ENCODE data around the gene SPTA1.
"Not testable (repeated sequence)": the region's sequence is repeated elsewhere in the genome, so short reads cannot be mapped to it uniquely, and the experiment has no call there.

The SPTA1 gene

DNA sequence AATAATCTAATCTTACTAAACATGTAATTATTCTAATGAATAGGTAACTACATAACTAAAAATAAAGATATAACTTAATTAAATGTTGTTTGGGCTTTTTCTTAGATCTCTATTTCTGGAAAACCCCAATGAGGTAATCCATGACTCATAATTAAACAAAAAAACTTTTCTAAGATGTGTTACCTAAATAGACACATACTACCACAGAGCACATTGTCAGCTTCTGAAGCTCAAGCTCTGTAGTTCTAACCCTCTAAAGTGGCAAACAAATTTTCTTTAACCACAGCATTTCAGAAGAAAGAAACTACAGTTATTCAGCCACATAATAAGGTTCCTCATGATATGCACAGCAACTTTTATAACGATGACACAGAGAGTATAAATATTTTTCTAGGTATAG, 29.8 kb upstream of the SPTA1 start:
- Histone ChIP-seq H3K4me2 (no peak overlapping the region), H3K4me1 (no peaks in the 10 kb centered on the region), H3K4me3 (no peak overlapping the region), H3K27ac (no peak overlapping the region), H3K9me3 (no peaks in the 10 kb centered on the region), H3K9ac (no peak overlapping the region), H4K20me1 (no peaks in the 10 kb centered on the region), H3K36me3 (no peaks in the 10 kb centered on the region), H3K27me3 (no peaks in the 10 kb centered on the region)
- TF ChIP-seq Cebpa-rat (IDR thresholded peaks at IDR 0.05): no peak

DNA sequence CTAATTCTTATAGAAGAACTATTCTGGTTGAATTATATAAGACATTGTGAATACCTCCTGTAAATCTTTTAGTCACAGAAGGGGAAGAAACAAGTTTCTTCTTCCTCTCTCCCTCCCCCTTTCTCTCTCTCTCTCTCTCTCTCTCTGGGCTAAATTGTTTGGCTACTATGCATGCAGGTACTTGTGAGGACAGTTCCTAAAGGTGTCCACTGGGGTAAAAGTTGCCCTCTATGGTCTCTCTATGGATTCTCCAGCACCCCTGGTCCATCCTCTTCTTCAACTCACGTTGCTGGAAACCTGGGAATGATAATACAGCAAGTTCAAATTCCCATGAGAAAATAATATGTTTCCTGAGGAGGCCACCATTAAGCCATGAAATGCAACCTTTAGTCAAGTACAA, 28.2 kb upstream of the SPTA1 start:
- no peak for TF ChIP-seq Cebpa-rat (IDR thresholded peaks at IDR 0.05)
- Histone ChIP-seq H4K20me1 (no peaks in the 10 kb centered on the region), H3K9ac (no peak overlapping the region), H3K4me2 (no peak overlapping the region), H3K4me1 (no peaks in the 10 kb centered on the region), H3K36me3 (no peaks in the 10 kb centered on the region), H3K9me3 (no peaks in the 10 kb centered on the region), H3K27me3 (no peaks in the 10 kb centered on the region), H3K27ac (no peak overlapping the region), H3K4me3 (no peak overlapping the region)

DNA sequence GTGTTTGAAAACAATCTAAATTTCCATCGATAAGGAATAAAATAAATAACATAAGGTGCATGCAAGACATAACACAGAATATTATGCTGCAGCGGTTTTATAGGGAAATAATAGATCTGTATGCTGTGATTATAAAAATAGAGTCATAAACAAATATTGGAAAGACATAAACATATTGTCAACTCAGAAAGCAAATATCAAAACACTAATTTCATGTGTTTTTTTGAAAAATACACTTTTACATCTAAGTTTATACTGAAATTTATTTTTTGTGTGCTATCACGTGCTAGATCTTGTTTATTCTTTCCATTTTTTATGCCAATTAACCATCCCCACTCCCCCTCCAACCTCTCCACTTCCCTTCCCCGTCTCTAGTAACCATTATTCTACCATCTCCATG, 24.6 kb upstream of the SPTA1 start:
- no peaks in the 10 kb centered on the region for H4K20me1 ChIP-seq
- H3K4me1 ChIP-seq: no peaks in the 10 kb centered on the region
- no peak overlapping the region for H3K4me2 ChIP-seq
- TF ChIP-seq Cebpa-rat (IDR thresholded peaks at IDR 0.05): no peak
- no peaks in the 10 kb centered on the region for H3K36me3 ChIP-seq
- H3K4me3 ChIP-seq: no peak overlapping the region
- H3K9me3 ChIP-seq: no peaks in the 10 kb centered on the region
- H3K27me3 ChIP-seq: no peaks in the 10 kb centered on the region
- H3K9ac ChIP-seq: no peak overlapping the region
- no peak overlapping the region for H3K27ac ChIP-seq

DNA sequence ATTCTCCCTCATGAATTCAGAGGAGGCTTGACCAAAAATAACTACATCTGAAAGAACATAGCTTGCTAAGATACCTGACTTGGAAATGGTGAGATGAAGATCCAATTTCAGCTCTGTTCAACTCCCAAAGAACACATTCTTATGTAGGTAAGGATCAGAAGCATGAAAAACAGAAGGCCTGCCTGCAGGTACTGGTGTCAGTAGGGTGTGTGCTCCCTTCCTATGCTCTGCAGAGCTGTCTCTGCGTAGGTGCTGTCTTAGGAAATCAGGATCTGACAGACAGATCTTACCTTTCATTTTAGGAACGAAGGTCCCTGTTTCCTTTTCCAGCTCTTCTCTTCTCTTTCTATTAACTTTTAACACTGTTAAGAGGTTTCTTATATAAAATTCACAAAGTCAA, 19.6 kb upstream of the SPTA1 start:
- no peak for TF ChIP-seq Cebpa-rat (IDR thresholded peaks at IDR 0.05)

DNA sequence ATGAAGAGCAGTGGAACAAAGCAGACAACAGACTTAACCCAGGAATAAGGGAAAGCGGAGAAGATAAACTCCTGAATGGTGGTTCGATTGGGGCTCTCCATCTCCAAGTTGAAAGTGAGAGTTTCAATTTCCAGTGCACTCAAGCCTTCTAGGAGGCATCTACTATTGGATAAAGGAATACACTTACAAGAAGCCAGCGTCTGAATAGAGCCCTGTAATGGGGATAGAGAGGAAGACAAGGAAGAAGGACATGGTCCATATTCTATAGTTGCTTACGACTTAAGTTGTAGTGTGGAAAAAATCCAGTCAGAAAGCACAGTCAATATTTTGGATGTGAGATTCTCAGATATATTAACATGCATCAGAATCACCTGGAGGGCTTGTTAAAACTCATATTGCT, 14.0 kb upstream of the SPTA1 start, which contains the start of gene OR6K2:
Gene OR6K2, minus strand, starts transcription at position 101 of the 400 bp plus-strand sequence. Its CDS starts 0 bp downstream, at position 101.
- TF ChIP-seq Cebpa-rat (IDR thresholded peaks at IDR 0.05): no peak

More for the DNA sequence above, 19.6 kb upstream of the SPTA1 start:
- Histone ChIP-seq H3K36me3 (no peaks in the 10 kb centered on the region), H3K4me1 (no peaks in the 10 kb centered on the region), H3K27ac (no peak overlapping the region), H3K9me3 (no peaks in the 10 kb centered on the region), H3K27me3 (no peaks in the 10 kb centered on the region), H4K20me1 (no peaks in the 10 kb centered on the region), H3K4me2 (no peak overlapping the region), H3K4me3 (no peak overlapping the region), H3K9ac (no peak overlapping the region)

DNA sequence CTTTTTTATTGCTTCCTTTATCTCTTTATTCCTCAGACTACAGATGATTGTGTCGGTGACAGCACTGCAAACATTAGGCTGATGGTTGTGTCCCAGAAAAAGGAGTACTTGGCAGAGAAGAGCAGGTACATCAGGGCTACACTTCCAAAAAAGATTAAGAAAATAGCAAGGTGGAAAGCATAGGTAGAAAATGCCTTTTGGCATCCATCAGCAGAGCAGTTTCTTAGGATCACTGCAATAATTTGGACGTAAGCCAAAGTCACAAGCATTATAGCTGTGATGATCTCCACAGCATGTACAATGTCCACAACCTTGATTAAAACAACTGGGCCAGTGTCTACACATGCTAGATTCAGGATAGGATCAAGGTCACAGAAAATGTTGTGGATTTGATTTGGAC, 8.1 kb upstream of the SPTA1 start:
- no peak overlapping the region for H3K4me3 ChIP-seq
- no peaks in the 10 kb centered on the region for H3K36me3 ChIP-seq
- no peaks in the 10 kb centered on the region for H3K27me3 ChIP-seq
- no peaks in the 10 kb centered on the region for H3K9me3 ChIP-seq
- H3K4me2 ChIP-seq: no peak overlapping the region
- no peak for TF ChIP-seq Cebpa-rat (IDR thresholded peaks at IDR 0.05)
- H3K4me1 ChIP-seq: no peaks in the 10 kb centered on the region
- no peak overlapping the region for H3K9ac ChIP-seq
- no peak overlapping the region for H3K27ac ChIP-seq
- no peaks in the 10 kb centered on the region for H4K20me1 ChIP-seq

More for the DNA sequence above, 14.0 kb upstream of the SPTA1 start, which contains the start of gene OR6K2:
- Histone ChIP-seq H3K9ac (no peak within 1 kb of the TSS), H3K4me2 (no peak within 1 kb of the TSS), H4K20me1 (no peaks in the 10 kb centered on the region), H3K36me3 (no peaks in the 10 kb centered on the region), H3K4me3 (no peak within 1 kb of the TSS), H3K4me1 (no peaks in the 10 kb centered on the region), H3K9me3 (no peaks in the 10 kb centered on the region), H3K27me3 (no peaks in the 10 kb centered on the region), H3K27ac (no peak within 1 kb of the TSS)

DNA sequence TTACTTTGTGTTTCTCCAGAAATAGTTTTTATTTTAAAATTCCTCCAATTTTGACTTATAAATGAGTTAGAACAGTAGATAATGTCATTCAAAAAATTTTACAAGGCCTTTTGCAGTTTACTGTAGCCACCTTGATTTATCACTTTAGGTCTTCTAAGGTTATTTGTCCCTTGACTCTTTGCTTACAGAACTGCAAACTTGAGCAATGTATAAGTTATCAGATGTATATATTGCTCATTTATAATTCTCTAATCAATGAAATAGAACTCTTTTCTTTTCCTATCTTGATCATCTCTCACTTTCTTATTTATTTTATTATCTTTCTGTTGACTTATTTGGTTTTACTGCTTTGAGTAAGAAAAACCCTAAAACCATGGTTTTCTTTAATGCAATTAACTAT, 5.8 kb upstream of the SPTA1 start:
- H3K9me3 ChIP-seq: no peaks in the 10 kb centered on the region
- H3K4me3 ChIP-seq: no peak overlapping the region
- no peak overlapping the region for H3K4me2 ChIP-seq
- H3K4me1 ChIP-seq: no peaks in the 10 kb centered on the region
- no peak for TF ChIP-seq Cebpa-rat (IDR thresholded peaks at IDR 0.05)
- H3K27me3 ChIP-seq: no peaks in the 10 kb centered on the region
- no peak overlapping the region for H3K9ac ChIP-seq
- no peaks in the 10 kb centered on the region for H4K20me1 ChIP-seq
- H3K36me3 ChIP-seq: no peaks in the 10 kb centered on the region
- no peak overlapping the region for H3K27ac ChIP-seq

DNA sequence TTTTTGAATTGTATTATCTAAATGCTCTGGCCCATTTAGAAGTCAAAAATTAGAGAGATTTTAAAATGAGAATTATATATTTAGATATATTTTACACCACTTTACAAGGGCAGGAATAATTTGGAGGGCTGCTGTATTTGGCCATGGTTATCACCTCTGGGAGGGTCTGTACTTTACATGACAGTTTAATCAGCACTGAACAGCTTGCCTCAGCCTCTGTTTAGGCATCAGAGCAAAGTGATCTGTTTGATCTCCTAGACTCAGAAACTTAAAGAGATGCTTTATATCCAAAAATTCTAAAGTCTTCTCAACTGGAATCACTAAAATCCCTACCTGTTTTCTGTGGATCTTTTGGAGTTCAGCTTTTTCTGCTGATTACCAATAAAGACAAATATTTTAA, 5.4 kb upstream of the SPTA1 start:
- Histone ChIP-seq H3K9me3 (no peaks in the 10 kb centered on the region), H3K4me2 (no peak overlapping the region), H3K4me1 (no peaks in the 10 kb centered on the region), H4K20me1 (no peaks in the 10 kb centered on the region), H3K27me3 (no peaks in the 10 kb centered on the region), H3K27ac (no peak overlapping the region), H3K36me3 (no peaks in the 10 kb centered on the region), H3K4me3 (no peak overlapping the region), H3K9ac (no peak overlapping the region)
- TF ChIP-seq Cebpa-rat (IDR thresholded peaks at IDR 0.05): no peak

- H3K36me3 ChIP-seq, H3K27ac ChIP-seq, H3K4me1 ChIP-seq, H3K27me3 ChIP-seq, H3K4me2 ChIP-seq, H3K4me3 ChIP-seq, H4K20me1 ChIP-seq, H3K9ac ChIP-seq, H3K9me3 ChIP-seq: not testable (repeated sequence)
Observed at GRCh38 chr1:158691149-158691548, 4.6 kb upstream of the SPTA1 start.

DNA sequence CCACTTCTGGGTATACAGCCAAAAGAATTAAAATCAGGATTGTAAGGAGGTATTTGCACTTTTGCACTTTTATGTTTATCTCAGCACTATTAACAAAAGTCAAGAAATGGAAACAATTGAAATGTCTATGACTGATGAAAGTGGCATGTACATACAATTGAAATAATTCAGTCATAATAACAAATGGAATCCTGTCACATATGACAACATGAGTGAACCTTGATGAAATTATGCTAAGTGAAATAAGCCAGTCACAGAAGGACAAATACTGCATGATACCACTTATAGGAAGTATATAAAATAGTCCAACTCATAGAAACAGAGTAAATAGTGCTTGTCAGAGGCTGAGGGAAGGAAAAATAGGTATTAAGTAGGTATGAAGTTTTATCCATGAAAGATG, 3.4 kb upstream of the SPTA1 start:
- no peak overlapping the region for H3K27ac ChIP-seq
- no peaks in the 10 kb centered on the region for H3K4me1 ChIP-seq
- no peak overlapping the region for H3K9ac ChIP-seq
- H4K20me1 ChIP-seq: no peaks in the 10 kb centered on the region
- H3K4me3 ChIP-seq: no peak overlapping the region
- no peaks in the 10 kb centered on the region for H3K9me3 ChIP-seq
- H3K4me2 ChIP-seq: no peak overlapping the region
- H3K27me3 ChIP-seq: no peaks in the 10 kb centered on the region
- no peaks in the 10 kb centered on the region for H3K36me3 ChIP-seq
- no peak for TF ChIP-seq Cebpa-rat (IDR thresholded peaks at IDR 0.05)

- no peaks in the 10 kb centered on the region for H3K27me3 ChIP-seq
- H3K4me2 ChIP-seq: no peak overlapping the region
- no peak overlapping the region for H3K9ac ChIP-seq
- no peaks in the 10 kb centered on the region for H4K20me1 ChIP-seq
- no peaks in the 10 kb centered on the region for H3K9me3 ChIP-seq
- no peak overlapping the region for H3K4me3 ChIP-seq
- TF ChIP-seq Cebpa-rat (IDR thresholded peaks at IDR 0.05): no peak
- no peaks in the 10 kb centered on the region for H3K4me1 ChIP-seq
- H3K36me3 ChIP-seq: no peaks in the 10 kb centered on the region
- no peak overlapping the region for H3K27ac ChIP-seq
Observed at GRCh38 chr1:158689110-158689509, 2.6 kb upstream of the SPTA1 start.

DNA sequence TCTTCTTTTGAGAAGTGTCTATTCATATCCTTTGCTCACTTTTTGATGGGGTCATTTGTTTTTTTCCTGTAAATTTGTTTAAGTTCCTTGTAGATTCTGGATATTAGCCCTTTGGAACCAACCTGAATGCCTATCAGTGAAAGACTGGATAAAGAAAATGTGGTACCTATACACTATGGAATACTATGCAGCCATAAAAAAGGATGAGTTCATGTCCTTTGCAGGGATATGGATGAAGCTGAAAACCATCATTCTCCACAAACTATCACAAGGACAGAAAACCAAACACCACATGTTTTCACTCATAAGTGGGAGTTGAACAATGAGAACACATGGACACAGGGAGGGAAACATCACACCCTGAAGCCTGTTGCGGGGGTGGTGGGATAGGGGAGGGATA, 1.8 kb upstream of the SPTA1 start:
- not testable (repeated sequence) for H3K4me3 ChIP-seq, H3K9ac ChIP-seq, H3K36me3 ChIP-seq, H3K4me1 ChIP-seq, H3K27me3 ChIP-seq, H3K27ac ChIP-seq, H4K20me1 ChIP-seq, H3K4me2 ChIP-seq, H3K9me3 ChIP-seq

Measured in BLaER1 (cell line).